Stimulated activated CD8-positive, alpha-beta memory T cell treated with anti-CD3 and anti-CD28 coated beads, Interleukin-12 subunit alpha, Interleukin-12 subunit beta, amount 100 ng/mL, for 1 hour (primary cell): ENCODE data around the gene JMJD7.

Experiments
- DNase-seq: peaks from one replicate; pipeline ENCODE4 v3.0.0-alpha.2; 2020; ENCODE audit warnings: low read depth

JMJD7 gene

GRCh38 chr15:41801185-41801584 lies 26.7 kb upstream of the JMJD7 start:
- DNase-seq, result no peak

DNA sequence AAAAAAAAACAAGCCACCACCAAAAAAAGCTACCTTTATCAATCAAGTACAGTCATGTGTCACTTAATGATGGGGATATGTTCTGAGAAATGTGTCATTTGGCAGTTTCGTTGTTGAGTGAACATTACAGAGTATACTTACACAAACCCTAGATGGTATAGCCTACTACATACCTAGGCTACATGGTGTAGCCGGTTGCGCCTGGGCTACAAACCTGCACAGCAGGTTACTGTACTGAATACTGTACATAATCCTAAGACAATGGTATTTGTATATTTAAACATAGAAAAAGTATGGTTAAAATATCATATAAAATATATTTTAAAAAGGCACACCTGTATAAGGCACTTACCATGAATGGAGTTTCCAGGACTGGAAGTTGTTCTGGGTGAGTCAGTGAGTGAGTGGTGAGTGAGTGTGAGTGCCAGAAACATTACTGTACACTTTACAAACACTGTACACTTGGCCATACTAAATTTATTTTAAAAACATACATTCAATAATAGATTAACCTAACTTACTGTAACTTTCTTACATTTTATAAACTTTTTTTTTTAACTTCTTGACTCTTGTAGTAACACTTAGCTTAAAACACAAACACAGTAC lies 25.9 kb upstream of the JMJD7 start:
- DNase-seq, result no peak

DNA sequence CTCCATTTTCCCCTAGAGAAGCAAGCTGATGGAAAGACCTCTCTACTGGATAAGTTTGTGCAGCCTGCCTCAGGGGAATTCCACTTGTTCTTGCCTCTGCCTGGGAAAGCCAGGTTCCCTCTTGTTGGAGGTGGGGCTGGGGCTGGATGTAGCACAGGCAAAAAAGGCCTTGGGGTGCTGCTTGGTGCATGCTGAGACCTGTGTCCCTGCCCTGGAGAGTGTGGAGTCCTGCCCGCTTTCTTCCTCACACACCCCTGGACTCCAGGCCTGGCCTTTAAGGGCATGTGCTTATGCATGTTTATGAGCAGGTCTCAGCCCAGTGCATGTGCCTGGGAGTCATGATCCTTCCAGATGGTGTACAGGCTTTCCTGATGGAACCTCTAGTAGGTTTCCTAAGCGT lies 23.5 kb upstream of the JMJD7 start:
- DNase-seq, result no peak

GRCh38 chr15:41804916-41805666 lies 22.8 kb upstream of the JMJD7 start:
- no peak for DNase-seq

DNA sequence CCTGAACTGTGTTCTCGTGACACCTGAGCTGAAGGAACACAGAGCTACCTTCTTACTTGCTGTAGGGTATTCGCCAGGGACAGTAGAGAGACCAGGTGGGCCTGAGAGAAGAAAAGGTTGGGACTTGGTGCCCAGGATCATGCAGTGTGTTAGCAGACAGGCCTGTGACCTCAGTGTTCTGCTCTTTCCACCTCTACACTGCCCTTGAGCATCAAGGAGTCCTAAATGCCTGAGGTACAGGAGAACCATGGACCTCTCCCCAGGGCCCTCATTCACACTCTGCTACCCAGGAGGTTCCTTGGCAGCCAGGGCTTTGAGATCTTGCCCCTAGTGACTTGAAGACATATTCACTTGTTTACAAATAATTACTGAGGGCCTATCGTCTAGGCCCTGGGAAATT lies 22.2 kb upstream of the JMJD7 start:
- no peak for DNase-seq

GRCh38 chr15:41806291-41807181 lies 21.4 kb upstream of the JMJD7 start:
- DNase-seq, result no peak

DNA sequence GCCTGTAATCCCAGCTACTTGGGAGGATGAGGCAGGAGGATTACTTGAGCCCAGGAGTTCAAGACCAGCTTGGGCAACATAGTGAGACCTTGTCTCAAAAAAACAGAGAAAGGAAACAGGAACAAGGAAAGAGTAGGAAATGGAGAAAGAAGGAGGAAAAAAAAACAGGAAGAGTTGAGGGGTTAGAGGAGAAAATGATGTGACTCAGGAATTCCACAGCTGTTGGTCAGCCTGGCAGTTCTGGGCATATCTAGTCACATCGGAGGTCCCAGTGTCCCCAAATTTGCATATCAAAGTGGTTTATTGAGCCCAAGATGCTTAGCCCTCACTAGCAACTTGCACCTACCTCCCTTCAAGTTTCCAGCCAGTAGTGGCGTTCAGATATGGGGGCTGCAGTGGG lies 18.8 kb upstream of the JMJD7 start:
- DNase-seq, result no peak

DNA sequence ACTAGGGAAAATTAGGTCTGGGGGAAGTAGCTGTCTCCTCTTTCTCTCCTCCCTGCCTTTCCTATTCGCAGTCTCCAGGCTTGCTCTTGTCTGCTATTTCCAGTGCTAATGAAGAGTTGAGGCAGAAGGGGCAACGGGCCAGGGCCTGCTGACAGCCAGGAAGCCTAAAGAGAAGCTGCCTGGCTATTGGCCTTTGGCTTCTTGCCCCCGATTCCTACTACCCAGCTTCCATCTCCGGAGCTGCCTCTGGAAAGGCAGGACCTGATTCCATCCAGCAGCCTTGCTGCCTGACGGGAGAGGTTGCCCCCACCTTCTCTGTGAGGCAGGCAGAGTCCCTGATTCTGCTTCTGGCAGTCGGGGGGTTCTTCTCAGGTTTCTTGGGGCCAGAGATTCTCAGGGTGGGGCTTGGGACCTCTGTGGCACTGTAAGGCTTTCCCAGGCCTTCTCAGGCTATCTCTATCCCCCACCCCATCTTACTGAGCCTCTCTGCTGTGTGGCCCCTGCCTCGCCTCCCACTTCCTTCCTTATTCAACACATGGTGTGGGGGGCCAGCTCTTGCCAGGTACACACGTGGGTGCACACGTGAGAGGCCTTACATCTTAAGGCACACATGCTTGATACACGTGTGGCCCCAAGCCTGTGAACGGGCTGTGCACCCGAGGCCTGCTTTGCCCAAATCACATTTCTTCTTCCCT lies 18.2 kb upstream of the JMJD7 start:
- no peak for DNase-seq

- no peak for DNase-seq
Measured at GRCh38 chr15:41810651-41811431, 17.1 kb upstream of the JMJD7 start.

GRCh38 chr15:41811432-41812195 lies 16.3 kb upstream of the JMJD7 start:
- DNase-seq, result peak; percentile 53

DNA sequence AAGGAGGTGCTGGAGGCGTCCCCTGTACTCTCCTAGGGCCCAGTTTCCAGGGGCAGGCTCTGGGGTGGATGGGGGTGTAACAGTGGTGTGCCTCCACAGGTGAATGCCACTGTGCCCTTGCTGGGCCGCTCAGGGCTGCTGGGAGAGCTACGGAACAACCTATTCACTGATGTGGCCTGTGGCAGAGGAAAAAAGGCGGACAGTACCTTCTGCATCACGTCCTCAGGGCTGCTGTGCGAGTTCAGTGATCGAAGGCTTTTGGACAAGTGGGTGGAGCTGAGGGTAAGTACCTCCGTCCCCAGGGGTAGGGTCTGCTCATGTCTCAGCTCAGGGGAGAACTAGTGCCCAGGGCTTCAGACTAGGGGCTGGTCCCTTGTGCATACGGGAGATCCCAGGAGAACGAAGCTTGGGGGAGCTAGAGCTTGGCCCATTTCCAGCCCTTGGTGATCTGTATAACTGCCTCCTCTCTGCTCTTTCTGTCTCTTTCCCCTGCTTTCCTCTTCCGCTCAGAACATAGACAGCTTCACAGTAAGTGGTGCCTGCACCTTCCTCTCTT lies 15.0 kb upstream of the JMJD7 start:
- no peak for DNase-seq

- DNase-seq, result no peak
Measured at GRCh38 chr15:41813426-41813825, 14.5 kb upstream of the JMJD7 start.

DNA sequence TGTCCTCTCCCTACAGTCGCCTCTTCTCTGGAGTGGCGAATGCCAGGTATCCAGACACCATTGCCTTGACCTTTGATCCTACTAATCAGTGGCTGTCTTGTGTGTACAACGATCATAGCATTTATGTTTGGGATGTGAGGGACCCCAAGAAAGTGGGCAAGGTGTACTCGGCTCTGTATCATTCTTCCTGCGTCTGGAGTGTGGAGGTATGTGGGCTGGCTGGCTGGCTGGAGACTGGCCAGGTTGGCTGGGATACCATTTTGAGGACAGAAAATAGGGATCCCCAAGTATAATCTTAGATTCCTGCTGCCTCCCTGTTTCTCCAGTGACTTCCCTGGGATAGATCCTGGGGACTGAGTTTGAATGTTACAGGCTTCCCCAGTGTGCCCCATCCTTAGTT lies 13.4 kb upstream of the JMJD7 start:
- DNase-seq, result no peak

GRCh38 chr15:41816788-41817187 lies 11.1 kb upstream of the JMJD7 start:
- DNase-seq, result no peak

DNA sequence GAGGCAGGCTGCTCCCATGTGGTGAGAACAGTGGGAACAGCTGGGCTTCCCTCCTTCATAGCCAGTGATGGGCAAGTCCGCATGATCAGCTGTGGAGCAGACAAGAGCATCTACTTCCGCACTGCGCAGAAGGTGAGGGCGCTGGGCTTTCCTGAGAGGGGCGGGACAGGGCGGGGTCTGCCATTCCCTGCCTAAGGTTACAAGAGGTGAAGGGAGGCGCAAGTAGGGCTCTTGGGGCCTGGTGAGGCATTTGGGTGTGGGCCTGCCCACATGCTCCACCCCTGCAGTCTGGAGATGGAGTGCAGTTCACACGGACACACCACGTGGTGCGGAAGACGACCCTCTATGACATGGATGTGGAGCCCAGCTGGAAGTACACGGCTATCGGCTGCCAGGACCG lies 10.6 kb upstream of the JMJD7 start:
- no peak for DNase-seq

DNA sequence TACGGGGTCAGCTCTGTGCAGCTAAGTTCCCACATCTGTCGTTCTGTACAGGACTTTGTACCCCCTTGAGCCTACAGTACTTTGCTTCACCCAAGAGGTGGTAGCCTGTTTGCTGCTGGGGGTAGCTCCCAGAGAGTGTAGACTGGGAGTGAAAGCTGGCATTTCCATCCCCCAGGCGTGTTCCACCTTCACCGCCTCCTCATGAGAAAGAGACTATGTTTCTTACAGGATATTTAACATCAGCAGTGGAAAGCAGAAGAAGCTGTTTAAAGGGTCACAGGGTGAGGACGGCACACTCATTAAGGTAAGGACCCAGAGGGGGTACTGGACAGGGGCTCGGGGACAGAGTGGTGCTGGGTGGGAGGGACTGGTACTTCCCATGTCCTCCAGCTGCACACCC lies 10.1 kb upstream of the JMJD7 start:
- no peak for DNase-seq

DNA sequence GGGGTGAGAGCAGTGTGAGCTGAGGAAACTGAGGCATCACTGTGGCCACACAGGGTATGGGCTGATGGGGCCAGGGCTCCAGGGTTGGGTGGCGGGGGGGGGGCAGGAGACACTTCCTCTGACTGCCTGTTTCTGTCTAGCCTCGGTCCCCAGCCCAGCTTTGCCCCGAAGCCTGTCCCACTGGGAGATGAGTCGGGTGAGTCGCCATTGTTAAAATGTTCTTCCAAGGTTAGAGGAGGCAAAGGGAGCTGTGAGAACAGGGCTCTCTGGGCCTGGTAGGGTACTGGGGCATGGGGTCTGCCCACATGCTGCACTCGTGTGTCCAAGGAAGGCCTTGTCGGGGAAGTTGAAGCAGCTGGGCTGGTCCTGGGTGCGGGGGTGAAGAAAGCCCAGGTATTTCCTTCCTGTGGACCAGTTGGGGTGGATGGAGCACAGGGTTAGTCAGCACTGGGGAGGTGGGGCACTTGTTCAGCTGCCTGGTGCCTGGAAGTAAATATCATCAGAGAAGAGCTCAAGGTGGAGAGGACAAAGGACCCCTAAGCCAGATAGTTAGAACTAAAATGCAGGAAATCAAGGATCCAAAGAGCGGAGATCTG lies 8.3 kb upstream of the JMJD7 start:
- DNase-seq, result no peak

DNA sequence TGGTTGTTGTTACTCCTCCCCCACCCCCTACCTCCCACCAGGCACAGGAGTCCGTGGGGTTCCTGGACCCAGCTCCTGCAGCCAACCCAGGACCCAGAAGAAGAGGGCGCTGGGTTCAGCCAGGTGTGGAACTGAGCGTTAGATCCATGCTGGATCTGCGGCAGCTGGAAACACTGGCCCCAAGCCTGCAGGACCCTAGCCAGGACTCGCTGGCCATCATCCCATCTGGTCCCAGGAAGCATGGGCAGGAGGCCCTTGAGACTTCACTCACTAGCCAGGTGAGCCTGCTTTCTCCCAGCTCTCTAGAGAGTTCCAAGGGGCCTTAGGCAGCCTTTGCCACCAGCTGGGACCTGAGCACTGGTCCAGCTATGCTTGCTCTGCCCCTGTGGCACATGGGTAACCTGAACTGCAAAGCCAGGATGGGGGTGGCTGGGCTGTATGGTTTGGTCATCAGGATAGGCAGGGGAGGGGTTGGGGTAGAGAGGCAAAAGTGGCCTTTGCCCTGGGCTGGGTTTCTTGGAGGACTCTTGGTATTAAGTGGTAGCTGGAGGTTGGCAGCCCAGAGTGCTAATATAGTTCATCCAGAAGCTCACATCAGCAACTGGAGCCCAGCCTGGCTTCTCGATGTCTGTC lies 7.0 kb upstream of the JMJD7 start:
- no peak for DNase-seq

GRCh38 chr15:41821831-41822230 lies 6.1 kb upstream of the JMJD7 start:
- DNase-seq, result no peak

GRCh38 chr15:41822471-41822870 lies 5.4 kb upstream of the JMJD7 start:
- DNase-seq, result no peak
